Activated T-cell treated with anti-CD3 and anti-CD28 coated beads, Interleukin-2, amount 50 U/mL, for 24 hours (primary cell): ENCODE measurements around the gene AHCYL1.

Experiments
- DNase-seq: peaks from one replicate; pipeline ENCODE4 v3.0.0-alpha.2; 2020
- H3K27ac Mint-ChIP-seq: 2 replicates; pipeline ENCODE4 v1.8.0; 2020; ENCODE audit warnings: mild to moderate bottlenecking, mixed read lengths
- H3K27me3 Mint-ChIP-seq: 2 replicates; pipeline ENCODE4 v1.8.0; 2020; ENCODE audit warnings: mixed read lengths
- H3K36me3 Mint-ChIP-seq: 2 replicates; pipeline ENCODE4 v1.8.0; 2020; ENCODE audit warnings: low read depth, mixed read lengths
- H3K4me1 Mint-ChIP-seq: 2 replicates; pipeline ENCODE4 v1.8.0; 2020; ENCODE audit warnings: low read depth, mixed read lengths
- H3K4me3 Mint-ChIP-seq: 2 replicates; pipeline ENCODE4 v1.8.0; 2020; ENCODE audit warnings: mild to moderate bottlenecking, moderate library complexity, mixed read lengths
- H3K9me3 Mint-ChIP-seq: 2 replicates; pipeline ENCODE4 v1.8.0; 2020; ENCODE audit warnings: mixed read lengths

AHCYL1 gene

GRCh38 chr1:110049801-110050601 is 65.4 kb downstream of the AHCYL1 start:
- no peaks in the 10 kb centered on the region for H3K4me1 Mint-ChIP-seq
- DNase-seq, result no peak
- no peaks in the 10 kb centered on the region for H3K27me3 Mint-ChIP-seq
- no peaks in the 10 kb centered on the region for H3K9me3 Mint-ChIP-seq
- no peak overlapping the region for H3K27ac Mint-ChIP-seq
- peaks cover 99% of the 10 kb centered on the region for H3K36me3 Mint-ChIP-seq
- H3K4me3 Mint-ChIP-seq, result no peak overlapping the region

DNA sequence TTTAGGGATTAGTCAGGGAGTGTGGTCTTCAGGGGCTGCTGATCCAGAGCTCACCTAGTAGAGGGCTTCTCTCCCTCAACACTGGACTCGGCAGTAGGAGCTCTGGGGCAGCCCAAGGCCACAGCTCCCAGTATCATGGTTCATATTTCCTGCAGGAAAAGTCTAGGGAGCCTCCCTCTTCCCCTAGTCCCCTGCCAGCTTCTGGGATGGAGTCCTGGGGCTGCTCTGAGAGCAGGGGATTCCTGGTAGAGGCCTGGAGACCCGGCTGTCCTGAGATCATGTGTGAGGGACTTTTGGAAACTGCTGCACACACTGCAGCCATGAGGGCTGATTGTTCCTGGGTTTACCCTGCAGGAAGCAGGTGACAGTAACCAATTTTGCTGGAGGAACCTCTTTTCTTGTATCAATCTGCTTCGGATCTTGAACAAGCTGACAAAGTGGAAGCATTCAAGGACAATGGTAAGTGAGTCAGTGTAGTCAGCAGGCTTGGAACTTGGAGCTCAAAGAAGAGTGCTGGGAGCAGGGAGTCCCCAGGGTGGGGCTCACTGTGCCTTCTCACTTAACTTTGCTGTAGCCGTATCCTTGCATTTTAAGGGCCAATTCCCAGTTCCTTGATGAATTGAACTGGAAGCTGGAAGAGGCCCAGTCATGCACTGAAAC is 66.2 kb downstream of the AHCYL1 start:
- Mint-ChIP-seq H3K4me3 (no peak overlapping the region), H3K27me3 (no peaks in the 10 kb centered on the region), H3K4me1 (no peaks in the 10 kb centered on the region), H3K27ac (no peak overlapping the region), H3K9me3 (no peaks in the 10 kb centered on the region), H3K36me3 (peaks cover 100% of the 10 kb centered on the region)
- DNase-seq, result no peak

GRCh38 chr1:110051262-110051648 is 66.7 kb downstream of the AHCYL1 start:
- no peak for DNase-seq
- Mint-ChIP-seq H3K4me3 (no peak overlapping the region), H3K27ac (no peak overlapping the region), H3K4me1 (no peaks in the 10 kb centered on the region), H3K36me3 (peaks cover 100% of the 10 kb centered on the region), H3K27me3 (no peaks in the 10 kb centered on the region), H3K9me3 (no peaks in the 10 kb centered on the region)

GRCh38 chr1:110053552-110054428 is 69.2 kb downstream of the AHCYL1 start:
- Mint-ChIP-seq H3K4me1 (no peaks in the 10 kb centered on the region), H3K9me3 (no peaks in the 10 kb centered on the region), H3K36me3 (peaks cover 98% of the 10 kb centered on the region), H3K27ac (no peak overlapping the region), H3K4me3 (no peak overlapping the region), H3K27me3 (no peaks in the 10 kb centered on the region)
- DNase-seq, result peak; percentile 82

- peak overlapping the region; percentile 14 for H3K27ac Mint-ChIP-seq
- H3K9me3 Mint-ChIP-seq, result no peaks in the 10 kb centered on the region
- H3K4me3 Mint-ChIP-seq, result no peak overlapping the region
- H3K36me3 Mint-ChIP-seq, result peaks cover 95% of the 10 kb centered on the region
- DNase-seq, result no peak
- no peaks in the 10 kb centered on the region for H3K27me3 Mint-ChIP-seq
- H3K4me1 Mint-ChIP-seq, result no peaks in the 10 kb centered on the region
Measured at GRCh38 chr1:110055493-110056284, 71.1 kb downstream of the AHCYL1 start.

GRCh38 chr1:110056285-110056683 is 71.7 kb downstream of the AHCYL1 start:
- Mint-ChIP-seq H3K9me3 (no peaks in the 10 kb centered on the region), H3K27ac (no peak overlapping the region), H3K4me3 (no peak overlapping the region), H3K4me1 (no peaks in the 10 kb centered on the region), H3K27me3 (no peaks in the 10 kb centered on the region), H3K36me3 (peaks cover 92% of the 10 kb centered on the region)
- DNase-seq, result no peak

GRCh38 chr1:110056776-110057175 is 72.2 kb downstream of the AHCYL1 start:
- Mint-ChIP-seq H3K4me3 (no peak overlapping the region), H3K36me3 (peaks cover 90% of the 10 kb centered on the region), H3K27me3 (no peaks in the 10 kb centered on the region), H3K27ac (no peak overlapping the region), H3K4me1 (no peaks in the 10 kb centered on the region), H3K9me3 (no peaks in the 10 kb centered on the region)
- no peak for DNase-seq

- H3K4me1 Mint-ChIP-seq, result no peaks in the 10 kb centered on the region
- H3K27me3 Mint-ChIP-seq, result no peaks in the 10 kb centered on the region
- H3K9me3 Mint-ChIP-seq, result no peaks in the 10 kb centered on the region
- no peak overlapping the region for H3K27ac Mint-ChIP-seq
- H3K4me3 Mint-ChIP-seq, result no peak overlapping the region
- no peak for DNase-seq
- peaks cover 81% of the 10 kb centered on the region for H3K36me3 Mint-ChIP-seq
Measured at GRCh38 chr1:110057963-110058518, 73.5 kb downstream of the AHCYL1 start.

- H3K27me3 Mint-ChIP-seq, result no peaks in the 10 kb centered on the region
- H3K4me1 Mint-ChIP-seq, result no peaks in the 10 kb centered on the region
- H3K9me3 Mint-ChIP-seq, result no peaks in the 10 kb centered on the region
- H3K27ac Mint-ChIP-seq, result no peak overlapping the region
- DNase-seq, result no peak
- H3K36me3 Mint-ChIP-seq, result peaks cover 76% of the 10 kb centered on the region
- no peak overlapping the region for H3K4me3 Mint-ChIP-seq
Measured at GRCh38 chr1:110058591-110058990, 74.0 kb downstream of the AHCYL1 start.

- H3K9me3 Mint-ChIP-seq, result no peaks in the 10 kb centered on the region
- no peak for DNase-seq
- no peaks in the 10 kb centered on the region for H3K4me1 Mint-ChIP-seq
- H3K27me3 Mint-ChIP-seq, result no peaks in the 10 kb centered on the region
- H3K27ac Mint-ChIP-seq, result no peak overlapping the region
- H3K36me3 Mint-ChIP-seq, result peaks cover 69% of the 10 kb centered on the region
- no peak overlapping the region for H3K4me3 Mint-ChIP-seq
Measured at GRCh38 chr1:110059133-110059863, 74.7 kb downstream of the AHCYL1 start.

DNA sequence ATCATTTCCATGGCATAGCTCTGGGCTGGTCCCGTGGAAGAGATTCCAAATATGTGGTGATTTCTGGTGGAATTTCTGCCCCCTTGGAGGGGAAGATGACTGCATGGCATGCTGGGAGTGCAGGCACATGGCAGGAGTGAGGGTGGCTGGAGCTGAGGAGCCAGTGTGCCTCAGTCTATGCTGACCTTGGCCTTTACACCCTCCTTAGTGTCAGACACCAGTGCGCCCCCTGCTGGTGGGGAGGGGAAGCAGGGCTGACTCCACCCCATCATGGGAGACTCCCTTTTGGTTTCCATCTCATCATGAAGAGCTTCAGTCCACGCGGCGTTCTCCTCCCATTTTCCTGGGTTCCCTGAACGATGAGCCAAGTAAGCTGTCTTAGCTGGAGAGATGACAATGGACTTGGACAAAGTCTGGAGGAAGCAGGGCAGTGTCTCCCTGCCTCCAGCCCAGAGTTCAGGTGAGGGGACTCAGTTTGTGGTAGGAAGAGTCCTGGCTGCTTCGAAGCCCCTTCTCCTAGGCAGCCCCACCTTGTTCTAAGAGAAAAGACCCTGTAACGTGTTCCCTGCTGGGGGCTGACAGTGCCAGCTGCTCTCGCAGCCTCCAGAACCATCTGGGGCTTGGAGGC is 75.6 kb downstream of the AHCYL1 start:
- Mint-ChIP-seq H3K27me3 (no peaks in the 10 kb centered on the region), H3K9me3 (no peaks in the 10 kb centered on the region), H3K36me3 (peaks cover 60% of the 10 kb centered on the region), H3K27ac (no peak overlapping the region), H3K4me3 (no peak overlapping the region), H3K4me1 (no peaks in the 10 kb centered on the region)
- DNase-seq, result peak; percentile 83

- Mint-ChIP-seq H3K27ac (no peak overlapping the region), H3K4me3 (no peak overlapping the region), H3K9me3 (no peaks in the 10 kb centered on the region), H3K4me1 (no peaks in the 10 kb centered on the region), H3K27me3 (no peaks in the 10 kb centered on the region), H3K36me3 (peaks cover 55% of the 10 kb centered on the region)
- no peak for DNase-seq
Measured at GRCh38 chr1:110060662-110061060, 76.1 kb downstream of the AHCYL1 start.

DNA sequence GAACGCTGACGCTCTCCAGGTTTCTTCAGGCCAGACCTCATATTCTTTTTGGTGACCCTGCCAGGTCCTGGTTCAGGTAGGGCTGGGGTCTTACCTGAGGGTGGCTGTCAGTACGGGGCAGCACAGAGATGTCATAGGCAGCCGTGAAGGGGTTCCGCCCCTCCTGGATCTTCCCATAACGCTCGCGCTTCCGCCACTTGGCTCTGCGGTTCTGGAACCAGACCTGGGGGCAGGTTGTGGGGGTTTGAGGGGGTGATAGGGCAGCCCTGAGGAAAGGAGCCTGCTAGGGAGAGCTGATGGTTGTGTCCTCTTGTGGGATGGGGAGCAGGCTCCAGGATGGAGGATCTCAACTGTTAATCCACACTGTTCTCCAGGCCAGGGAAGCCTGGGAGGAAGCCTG is 76.8 kb downstream of the AHCYL1 start:
- no peak overlapping the region for H3K4me3 Mint-ChIP-seq

More for the DNA sequence above, 76.8 kb downstream of the AHCYL1 start:
- Mint-ChIP-seq H3K27ac (no peak overlapping the region), H3K9me3 (no peaks in the 10 kb centered on the region), H3K4me1 (no peaks in the 10 kb centered on the region), H3K36me3 (peaks cover 48% of the 10 kb centered on the region), H3K27me3 (peaks cover 6% of the 10 kb centered on the region)
- no peak for DNase-seq
